ENCODE data around the gene DNMT3A.
A peak's percentile ranks its signal among the peaks of the same experiment; 100 is the strongest.

Gene DNMT3A

GRCh38 chr2:25240636-25241035, 101.1 kb downstream of the DNMT3A start:
- DNase-seq (ENCODE audit: low read depth, low spot score), result no peak

GRCh38 chr2:25238920-25239319, 102.8 kb downstream of the DNMT3A start:
- no peak for DNase-seq (ENCODE audit: low read depth, low spot score)

- no peak for DNase-seq (ENCODE audit: low read depth, low spot score)
Observed at GRCh38 chr2:25237764-25238163, 104.0 kb downstream of the DNMT3A start.

- no peak for DNase-seq (ENCODE audit: low read depth, low spot score)
Observed at GRCh38 chr2:25236736-25237135, 105.0 kb downstream of the DNMT3A start.

- DNase-seq (ENCODE audit: low read depth, low spot score), result no peak
Observed at GRCh38 chr2:25234738-25235137, 107.0 kb downstream of the DNMT3A start.

GRCh38 chr2:25233916-25234605, 107.7 kb downstream of the DNMT3A start:
- no peak for DNase-seq (ENCODE audit: low read depth, low spot score)

- DNase-seq (ENCODE audit: low read depth, low spot score), result no peak
Observed at GRCh38 chr2:25232248-25232825, 109.4 kb downstream of the DNMT3A start.

- DNase-seq (ENCODE audit: low read depth, low spot score), result no peak
Observed at GRCh38 chr2:25230948-25231311, 110.8 kb downstream of the DNMT3A start.

GRCh38 chr2:25230198-25230947, 111.4 kb downstream of the DNMT3A start:
- no peak for DNase-seq (ENCODE audit: low read depth, low spot score)

- DNase-seq (ENCODE audit: low read depth, low spot score), result no peak
Observed at GRCh38 chr2:25229279-25230197, 112.2 kb downstream of the DNMT3A start.

GRCh38 chr2:25228848-25229278, 112.9 kb downstream of the DNMT3A start:
- DNase-seq (ENCODE audit: low read depth, low spot score), result peak; percentile 72

- no peak for DNase-seq (ENCODE audit: low read depth, low spot score)
Observed at GRCh38 chr2:25227576-25227975, 114.1 kb downstream of the DNMT3A start.

- no peak for DNase-seq (ENCODE audit: low read depth, low spot score)
Observed at GRCh38 chr2:25226827-25227226, 114.9 kb downstream of the DNMT3A start.

- DNase-seq (ENCODE audit: low read depth, low spot score), result no peak
Observed at GRCh38 chr2:25222477-25223121, 119.1 kb downstream of the DNMT3A start.

GRCh38 chr2:25221579-25221978, 120.1 kb downstream of the DNMT3A start:
- DNase-seq (ENCODE audit: low read depth, low spot score), result no peak

GRCh38 chr2:25220313-25220712, 121.4 kb downstream of the DNMT3A start:
- DNase-seq (ENCODE audit: low read depth, low spot score), result no peak

- DNase-seq (ENCODE audit: low read depth, low spot score), result no peak
Observed at GRCh38 chr2:25219621-25220020, 122.1 kb downstream of the DNMT3A start.

GRCh38 chr2:25218100-25218499, 123.6 kb downstream of the DNMT3A start:
- DNase-seq (ENCODE audit: low read depth, low spot score), result no peak

GRCh38 chr2:25215948-25216679, 125.6 kb downstream of the DNMT3A start:
- DNase-seq (ENCODE audit: low read depth, low spot score), result no peak

GRCh38 chr2:25215232-25215631, 126.5 kb downstream of the DNMT3A start:
- no peak for DNase-seq (ENCODE audit: low read depth, low spot score)

- DNase-seq (ENCODE audit: low read depth, low spot score), result no peak
Observed at GRCh38 chr2:25213229-25213628, 128.5 kb downstream of the DNMT3A start.
